GM19438 (cell line): Measurements from ENCODE around the gene NTRK2.

Source experiments
- ATAC-seq: cut with Tn5 transposase; IDR thresholded peaks from one replicate; pipeline ENCODE4 v1.9.1; 2021; ENCODE audit warnings: low read depth; ENCODE audit not compliant: unreplicated experiment

NTRK2 gene

GRCh38 chr9:84669288-84670137 lies at the start of gene NTRK2:
NTRK2 (plus strand) TSS chr9:84669729; CDS start chr9:84670749, 1,020 bp downstream.
- ATAC-seq, result peak; percentile 40

- no peak for ATAC-seq
Observed at GRCh38 chr9:84620338-84620737, 49.2 kb upstream of the NTRK2 start.

- no peak for ATAC-seq
Observed at GRCh38 chr9:84621811-84622210, 47.7 kb upstream of the NTRK2 start.

GRCh38 chr9:84622981-84623380 lies 46.5 kb upstream of the NTRK2 start:
- ATAC-seq, result no peak

GRCh38 chr9:84636436-84636835 lies 33.1 kb upstream of the NTRK2 start:
- ATAC-seq, result no peak

- no peak for ATAC-seq
Observed at GRCh38 chr9:84642553-84643141, 26.9 kb upstream of the NTRK2 start.

GRCh38 chr9:84647699-84648098 lies 21.8 kb upstream of the NTRK2 start:
- ATAC-seq, result no peak

GRCh38 chr9:84652496-84653120 lies 16.9 kb upstream of the NTRK2 start:
- ATAC-seq, result no peak

GRCh38 chr9:84655447-84655846 lies 14.1 kb upstream of the NTRK2 start:
- ATAC-seq, result no peak

- no peak for ATAC-seq
Observed at GRCh38 chr9:84659313-84659712, 10.2 kb upstream of the NTRK2 start.

- no peak for ATAC-seq
Observed at GRCh38 chr9:84659773-84660172, 9.8 kb upstream of the NTRK2 start.

GRCh38 chr9:84667571-84668195 lies 1.8 kb upstream of the NTRK2 start:
- ATAC-seq, result peak; percentile 41

GRCh38 chr9:84668196-84669012 lies 1.1 kb upstream of the NTRK2 start:
- peak; percentile 60 for ATAC-seq

- no peak for ATAC-seq
Observed at GRCh38 chr9:84669013-84669287, 579 bp upstream of the NTRK2 start.

GRCh38 chr9:84670138-84671041 lies 861 bp downstream of the NTRK2 start:
- no peak for ATAC-seq

- no peak for ATAC-seq
Observed at GRCh38 chr9:84671586-84672521, 2.3 kb downstream of the NTRK2 start.

- no peak for ATAC-seq
Observed at GRCh38 chr9:84673806-84674205, 4.3 kb downstream of the NTRK2 start.

GRCh38 chr9:84677080-84677479 lies 7.6 kb downstream of the NTRK2 start:
- ATAC-seq, result no peak

- ATAC-seq, result no peak
Observed at GRCh38 chr9:84679571-84679970, 10.0 kb downstream of the NTRK2 start.
